Endothelial cell of umbilical vein (primary cell): Measurements from ENCODE around the gene SMARCE1. TPM values are rescaled to one million over a fixed set of nuclear protein-coding genes. Genes with fewer than 3 reads are reported as not detected.

Experiments used
- BruUV-seq: library from RNA; stranded (reverse); fragments of 400-500 nt; replicated peaks from 2 replicates; lab custom pipeline; 2021; lab: Mats Ljungman, UMichigan
- CTCF ChIA-PET: fragments of 300-600, 350-600 bp; sonication (Branson Sonifier 250); formaldehyde crosslinking; loops from one replicate; lab custom pipeline; 2021; ENCODE audit warnings: antibody characterized with exemption, inconsistent platforms; lab: Charles Lee
- POLR2A ChIA-PET: fragments of 300-600, 350-600 bp; sonication (Branson Sonifier 250); formaldehyde crosslinking; loops from one replicate; lab custom pipeline; 2021; ENCODE audit warnings: antibody characterized with exemption, inconsistent platforms; lab: Charles Lee
- DNase-seq: peaks from one replicate; pipeline ENCODE4 v3.0.0-alpha.2; 2011; ENCODE audit warnings: low read depth, low spot score
- FAIRE-seq: peaks from 2 replicates; lab custom pipeline; 2011; peaks lifted over from hg19 to GRCh38; lab: Jason Lieb, UNC
- H2AFZ ChIP-seq: 2 replicates; pipeline ENCODE4 v1.6.0; 2012; ENCODE audit warnings: low read depth, low read length, control low read depth, inconsistent platforms
- H3K27ac ChIP-seq: 2 replicates; pipeline ENCODE4 v1.5.1; 2011; ENCODE audit warnings: low read depth, mild to moderate bottlenecking, control low read depth, low read length, moderate library complexity; ENCODE audit not compliant: insufficient read depth
- H3K27me3 ChIP-seq, 2 experiments: 2 replicates each; pipeline versions ENCODE4 v1.6.0 to v1.6.1; 2011; ENCODE audit warnings: low read length in 2 of 2, mixed read lengths in 1 of 2; ENCODE audit not compliant: control insufficient read depth in 2 of 2, insufficient read depth in 2 of 2
- H3K36me3 ChIP-seq, 2 experiments: 2 replicates in 1 of 2; 3 replicates in 1 of 2; pipeline ENCODE4 v1.5.1; 2011; ENCODE audit warnings: low read length in 2 of 2, mild to moderate bottlenecking in 1 of 2, moderate library complexity in 1 of 2; ENCODE audit not compliant: control insufficient read depth in 2 of 2, insufficient read depth in 2 of 2; ENCODE audit errors: extremely low read depth in 1 of 2
- H3K4me1 ChIP-seq: 3 replicates; pipeline ENCODE4 v1.5.1; 2011; ENCODE audit warnings: mild to moderate bottlenecking, low read length; ENCODE audit not compliant: control insufficient read depth, insufficient read depth; ENCODE audit errors: extremely low read depth
- H3K4me2 ChIP-seq: 2 replicates; pipeline ENCODE4 v1.6.1; 2011; ENCODE audit warnings: low read length, control low read depth, mixed read lengths; ENCODE audit not compliant: insufficient read depth
- H3K4me3 ChIP-seq, 3 experiments: fragments of 200-600 bp in 1 of 3; sonication (generic), shearing (Covaris generic) in 1 of 3; replicated peaks in 1 of 3; 2 replicates each; pipeline ENCODE4 v1.5.1; 2011 to 2016; ENCODE audit warnings: control low read depth in 3 of 3, low read length in 3 of 3, mild to moderate bottlenecking in 2 of 3, inconsistent platforms in 1 of 3, low read depth in 1 of 3, moderate library complexity in 1 of 3; ENCODE audit not compliant: insufficient read depth in 1 of 3
- H3K79me2 ChIP-seq: 2 replicates; pipeline ENCODE4 v1.6.0; 2012; ENCODE audit warnings: low read length, inconsistent platforms; ENCODE audit not compliant: control insufficient read depth, insufficient read depth
- H3K9ac ChIP-seq: replicated peaks from 2 replicates; pipeline ENCODE3; 2011; ENCODE audit warnings: low read length, control low read depth; ENCODE audit not compliant: insufficient read depth; ENCODE audit errors: extremely low read depth
- H3K9me1 ChIP-seq: replicated peaks from 3 replicates; pipeline ENCODE4 v1.6.0; 2011; ENCODE audit warnings: mild to moderate bottlenecking, low read length; ENCODE audit not compliant: control insufficient read depth, insufficient read depth; ENCODE audit errors: extremely low read depth
- H3K9me3 ChIP-seq: replicated peaks from 2 replicates; pipeline ENCODE4 v1.5.1; 2012; ENCODE audit warnings: low read length, inconsistent platforms; ENCODE audit not compliant: control insufficient read depth, insufficient read depth
- H4K20me1 ChIP-seq: replicated peaks from 2 replicates; pipeline ENCODE3; 2011; ENCODE audit warnings: mild to moderate bottlenecking, low read length; ENCODE audit not compliant: control insufficient read depth, insufficient read depth; ENCODE audit errors: extremely low read depth
- CTCF ChIP-seq, 2 donors: IDR thresholded peaks; 1 replicate in 1 of 2; 2 replicates in 1 of 2; pipeline ENCODE4 v1.5.1; 2011; ENCODE audit warnings: low read length in 2 of 2, mild to moderate bottlenecking in 2 of 2, moderate library complexity in 2 of 2, control low read depth in 1 of 2, inconsistent platforms in 1 of 2, low read depth in 1 of 2; ENCODE audit not compliant: insufficient read depth in 1 of 2; ENCODE audit errors: extremely low read depth in 1 of 2
- EZH2 ChIP-seq: IDR thresholded peaks from 2 replicates; pipeline ENCODE4 v1.6.1; 2012; ENCODE audit warnings: borderline replicate concordance, low read depth, mild to moderate bottlenecking, moderate library complexity, low read length, inconsistent platforms; ENCODE audit not compliant: severe bottlenecking
- FOS ChIP-seq: IDR thresholded peaks from 2 replicates; pipeline ENCODE4 v1.6.1; 2011; ENCODE audit warnings: mild to moderate bottlenecking, low read length, moderate library complexity, borderline replicate concordance; ENCODE audit not compliant: insufficient read depth
- GATA2 ChIP-seq: IDR thresholded peaks from 2 replicates; pipeline ENCODE4 v1.7.0; 2011; ENCODE audit warnings: low read depth, mild to moderate bottlenecking, moderate library complexity, mixed read lengths, low read length; ENCODE audit not compliant: insufficient read length, insufficient read depth
- JUN ChIP-seq: IDR thresholded peaks from 2 replicates; pipeline ENCODE4 v1.6.1; 2011; ENCODE audit warnings: borderline replicate concordance, low read depth; ENCODE audit not compliant: insufficient read length, insufficient read depth
- MAX ChIP-seq: IDR thresholded peaks from 2 replicates; pipeline ENCODE4 v1.6.1; 2011; ENCODE audit not compliant: insufficient read depth, insufficient read length
- POLR2A ChIP-seq: IDR thresholded peaks from 2 replicates; pipeline ENCODE4 v1.6.1; 2012; ENCODE audit warnings: low read depth, mild to moderate bottlenecking, control low read depth, low read length
- POLR2AphosphoS5 ChIP-seq: IDR thresholded peaks from 2 replicates; pipeline ENCODE4 v1.6.1; 2012; ENCODE audit warnings: low read depth, mild to moderate bottlenecking, control low read depth, low read length, moderate library complexity; ENCODE audit not compliant: insufficient read depth
- dilution Hi-C: fragments of 300-500 bp; cut with MboI; formaldehyde crosslinking; loops from one replicate; pipeline ENCODE4 v1.15.0; 2019; ENCODE audit warnings: low sequenced_read_pairs; ENCODE audit not compliant: extremely low pct_ligation_motif_present
- intact Hi-C: fragments of 100-400 bp; cut with micrococcal nuclease; formaldehyde crosslinking; loops from one replicate; pipeline ENCODE4 v1.10.0; 2022
- polyA plus RNA-seq, 4 experiments: library from polyadenylated mRNA; depleted of rRNA in 3 of 4; stranded (reverse) in 3 of 4; unstranded in 1 of 4; fragments of >200 nt; gene quantifications; 2 replicates each; pipeline versions ENCODE4 v1.2.1 to v1.2.3, GENCODE V29; 2011 to 2012; ENCODE audit warnings: missing spikeins in 1 of 4
- total RNA-seq: library from RNA; stranded (reverse); gene quantifications from 2 replicates; pipeline ENCODE4 v1.2.3, GENCODE V29; 2021

SMARCE1 gene
- total and polyA plus RNA-seq, 2 donors (not counting 3 experiments of a cell fraction or from before 2014, with no cell fraction given) = 28.4 to 127 TPM

- Histone ChIP-seq H3K9me3 (no peaks in the 10 kb centered on the region), H3K36me3 (no peaks in the 10 kb centered on the region), H3K4me1 (no peaks in the 10 kb centered on the region), H3K9ac (no peak overlapping the region), H3K4me3 (no peak overlapping the region), H4K20me1 (no peaks in the 10 kb centered on the region), H3K79me2 (no peaks in the 10 kb centered on the region), H2AFZ (no peak overlapping the region), H3K27me3 (peaks cover 1 to 10% of the 10 kb centered on the region in 2 experiments), H3K27ac (no peak overlapping the region), H3K4me2 (no peak overlapping the region), H3K9me1 (no peaks in the 10 kb centered on the region)
- FAIRE-seq = no peak
- BruUV-seq = no TSS peak
- dilution Hi-C loops (no loop called here), intact Hi-C loops (no loop called here)
- TF ChIP-seq POLR2A = no peak
- no peak for TF ChIP-seq JUN
- TF ChIP-seq CTCF (IDR thresholded peaks at IDR 0.05; ENCODE audit: extremely low read depth in 1 of 2, insufficient read depth in 1 of 2, low read depth in 1 of 2, low read length in 2 of 2) = no peak
- no peak for TF ChIP-seq FOS
- no peak for TF ChIP-seq EZH2
- TF ChIP-seq MAX = no peak
- TF ChIP-seq GATA2 = no peak
- TF ChIP-seq POLR2AphosphoS5 = no peak
- CTCF ChIA-PET = interaction anchor here (1.1 kb wide), 1 partner anchor 12 kb away, joined by 3 read pairs; no protein-coding TSS in a partner anchor
- DNase-seq = no peak
- POLR2A ChIA-PET = no interaction called here
Measured at GRCh38 chr17:40679523-40679907, 31.9 kb upstream of the SMARCE1 start.
